Measurements from ENCODE around the gene ZNF792.
"Not testable (repeated sequence)": the region's sequence is repeated elsewhere in the genome, so short reads cannot be mapped to it uniquely, and the experiment has no call there.

ZNF792 gene

DNA sequence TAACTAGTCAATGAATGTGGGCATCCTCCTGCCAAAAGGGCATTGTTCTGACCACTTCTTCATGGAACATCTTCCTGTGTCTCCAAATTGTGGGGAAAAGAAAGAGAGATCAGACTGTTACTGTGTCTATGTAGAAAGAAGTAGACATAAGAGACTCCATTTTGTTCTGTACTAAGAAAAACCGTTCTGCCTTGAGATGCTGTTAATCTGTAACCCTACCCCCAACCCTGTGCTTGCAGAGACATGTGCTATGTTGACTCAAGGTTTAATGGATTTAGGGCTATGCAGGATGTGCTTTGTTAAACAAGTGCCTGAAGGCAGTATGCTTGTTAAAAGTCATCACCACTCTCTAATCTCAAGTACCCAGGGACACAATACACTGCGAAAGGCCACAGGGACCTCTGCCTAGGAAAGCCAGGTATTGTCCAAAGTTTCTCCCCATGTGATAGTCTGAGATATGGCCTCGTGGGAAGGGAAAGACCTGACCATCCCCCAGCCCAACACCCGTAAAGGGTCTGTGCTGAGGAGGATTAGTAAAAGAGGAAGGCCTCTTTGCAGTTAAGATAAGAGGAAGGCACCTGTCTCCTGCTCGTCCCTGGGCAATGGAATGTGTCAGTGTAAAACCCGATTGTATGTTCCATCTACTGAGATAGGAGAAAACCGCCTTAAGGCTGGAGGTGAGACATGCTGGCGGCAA lies 43.8 kb downstream of the ZNF792 start:
- DNase-seq = not testable (repeated sequence)

DNA sequence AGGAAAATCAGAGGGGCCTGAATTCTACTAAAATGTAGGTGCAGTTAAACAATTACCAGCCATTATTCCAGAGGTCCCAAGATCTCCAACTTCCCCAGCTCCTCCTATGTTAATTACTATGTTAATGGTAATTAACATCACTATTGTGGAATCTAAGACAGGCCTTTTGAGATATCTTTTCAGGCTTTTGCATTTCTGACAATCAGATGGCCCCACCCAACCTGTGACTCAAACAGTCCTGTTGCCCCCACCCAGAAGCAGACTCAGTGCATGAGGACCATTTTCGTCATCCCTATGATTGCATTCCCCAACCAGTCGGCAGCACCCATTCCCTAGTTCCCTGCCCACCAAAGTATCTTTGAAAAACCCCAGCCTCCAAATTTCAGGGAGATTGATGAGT lies 45.8 kb downstream of the ZNF792 start:
- DNase-seq = no peak

DNA sequence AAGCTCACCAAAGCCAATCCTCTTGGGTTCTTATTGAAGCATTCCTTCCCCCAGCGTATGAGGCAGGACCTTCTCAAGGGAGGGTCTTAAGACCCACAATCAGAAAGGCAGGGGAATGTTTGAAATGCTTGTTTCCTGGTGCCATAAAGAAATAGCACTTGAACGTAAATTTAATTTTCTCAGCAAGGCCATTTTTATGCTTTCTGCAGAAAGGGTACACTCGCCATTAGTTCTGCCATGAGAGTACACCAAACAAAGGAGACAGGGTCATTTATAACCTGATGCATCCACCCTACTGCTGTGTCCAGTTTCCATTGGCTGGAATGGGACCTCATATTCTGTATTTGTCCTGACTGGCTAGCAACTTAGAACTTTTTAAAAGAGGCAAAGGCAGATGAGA lies 46.9 kb downstream of the ZNF792 start:
- DNase-seq = not testable (repeated sequence)

DNA sequence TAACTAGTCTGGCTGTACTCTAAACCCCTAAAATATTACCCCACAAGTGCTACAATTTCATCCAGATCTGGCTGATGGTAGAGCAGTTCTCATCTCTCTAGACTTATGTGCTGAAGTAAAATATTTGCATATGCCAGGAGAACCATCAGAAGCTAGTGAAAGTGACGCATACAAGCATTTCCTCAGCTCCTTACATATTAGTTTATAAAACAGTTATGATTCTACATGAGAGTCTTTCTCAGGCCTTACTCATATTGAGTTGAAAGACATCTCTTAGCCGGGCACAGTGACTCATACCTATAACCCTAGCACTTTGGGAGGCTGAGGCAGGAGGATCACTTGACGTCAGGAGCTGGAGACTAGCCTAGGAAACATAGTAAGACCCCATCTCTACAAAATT lies 53.3 kb downstream of the ZNF792 start:
- no peak for DNase-seq

Data from C1 segment of cervical spinal cord (tissue), 14 donors.